ENCODE results near the gene CASZ1. TPM values are rescaled to one million over a fixed set of nuclear protein-coding genes. Genes with fewer than 3 reads are reported as not detected.

The CASZ1 gene
- polyA plus RNA-seq, 2 of the 4 experiments (the other 2 are of a cell fraction), result 0.52 to 1.2 TPM

- no peak for TF ChIP-seq REST (IDR thresholded peaks at IDR 0.05)
These were observed 163.8 kb downstream of the CASZ1 start (continued) for GRCh38 chr1:10632691-10633090.

- ATAC-seq, result no peak
- POLR2A ChIA-PET, result no interaction called here
These were observed 164.4 kb downstream of the CASZ1 start for GRCh38 chr1:10631811-10632593.

GRCh38 chr1:10631121-10631810 lies 165.2 kb downstream of the CASZ1 start:
- no peak for FAIRE-seq
- DNase-seq (ENCODE audit: low read depth in 1 of 2, low spot score in 1 of 2), result no peak
- H3K4me3 ChIP-seq, result no peak overlapping the region
- 89% methylated on average over 15 of the region's 20 CpGs for WGBS (ENCODE audit: missing lambda C conversion rate)
- TF ChIP-seq NPAS2 (CRISPR knock-in tag; IDR thresholded peaks at IDR 0.05; ENCODE audit: borderline replicate concordance) (no peak), JUN (IDR thresholded peaks at IDR 0.05) (no peak), NR3C1 (IDR thresholded peaks at IDR 0.05) (no peak), E2F6 (IDR thresholded peaks at IDR 0.05; ENCODE audit: borderline replicate concordance, low read depth) (no peak), CHD4 (IDR thresholded peaks at IDR 0.05; ENCODE audit: borderline replicate concordance) (no peak)
- POLR2A ChIA-PET, result no interaction called here
- H3K9me3 ChIP-seq, result no peaks in the 10 kb centered on the region
- no peak overlapping the region for H3K4me2 ChIP-seq
- no peak overlapping the region for H3K27ac ChIP-seq
- no peaks in the 10 kb centered on the region; the same call in 2 of the 3 replicates for H3K4me1 ChIP-seq
- ATAC-seq, result no peak
- CTCF ChIA-PET, result interaction anchor here (1.2 kb wide), 1 partner anchor 215 kb away, joined by 4 read pairs; no protein-coding TSS in a partner anchor

More at GRCh38 chr1:10631811-10632593, 164.4 kb downstream of the CASZ1 start:
- Histone ChIP-seq H3K4me2 (no peak overlapping the region), H3K4me3 (no peak overlapping the region), H3K27ac (no peak overlapping the region), H3K9me3 (no peaks in the 10 kb centered on the region), H3K4me1 (no peaks in the 10 kb centered on the region; the same call in 2 of the 3 replicates)
- TF ChIP-seq PHF8 (IDR thresholded peaks at IDR 0.05; ENCODE audit: borderline replicate concordance, low read depth) (no peak), GATA3 (IDR thresholded peaks at IDR 0.05; ENCODE audit: borderline replicate concordance) (no peak), KDM1A (IDR thresholded peaks at IDR 0.05; ENCODE audit: low read depth) (no peak), CBX2 (IDR thresholded peaks at IDR 0.05; ENCODE audit: borderline replicate concordance, low read depth) (no peak), MAZ (IDR thresholded peaks at IDR 0.05; ENCODE audit: borderline replicate concordance, low read depth, low read length) (no peak), HDAC2 (IDR thresholded peaks at IDR 0.05) (no peak), NPAS2 (CRISPR knock-in tag; IDR thresholded peaks at IDR 0.05; ENCODE audit: borderline replicate concordance) (no peak), BHLHE40 (IDR thresholded peaks at IDR 0.05; ENCODE audit: low read depth, low read length) (no peak), ELK1 (IDR thresholded peaks at IDR 0.05; ENCODE audit: low read depth, low read length) (no peak), POLR2A (IDR thresholded peaks at IDR 0.05; ENCODE audit: low read length) (no peak), KDM5A (IDR thresholded peaks at IDR 0.05) (no peak), HMGXB4 (CRISPR knock-in tag; IDR thresholded peaks at IDR 0.05; ENCODE audit: borderline replicate concordance) (no peak), HOXA7 (CRISPR knock-in tag; IDR thresholded peaks at IDR 0.05) (no peak), RAD21 (conservative IDR thresholded peaks at IDR 0.05 in 1 of 2, IDR thresholded peaks at IDR 0.05 in 1 of 2) (no peak), JUNB (IDR thresholded peaks at IDR 0.05) (no peak), POLR2AphosphoS2 (conservative IDR thresholded peaks at IDR 0.05; ENCODE audit: low read length) (no peak)
- WGBS (ENCODE audit: missing lambda C conversion rate), result 79% methylated on average over 9 of the region's 14 CpGs
- CTCF ChIA-PET, result interaction anchor here (1.2 kb wide), 1 partner anchor 214 kb away, joined by 4 read pairs; no protein-coding TSS in a partner anchor
- no peak for DNase-seq (ENCODE audit: low read depth in 1 of 2, low spot score in 1 of 2)
- no peak for FAIRE-seq
